Liver (tissue), 3 donors: Measurements from ENCODE around the gene MAPK11.

Experiments
- FOXA1 ChIP-seq: IDR thresholded peaks from 2 replicates; pipeline ENCODE4 v1.6.1; 2016; ENCODE audit warnings: antibody characterized with exemption
- GABPA ChIP-seq, 2 donors: IDR thresholded peaks in 1 of 2; conservative IDR thresholded peaks in 1 of 2; 2 replicates each; pipeline ENCODE4 v1.6.1; 2016; ENCODE audit warnings: antibody characterized with exemption in 2 of 2, mild to moderate bottlenecking in 1 of 2, moderate library complexity in 1 of 2
- JUND ChIP-seq, 2 donors: IDR thresholded peaks; 2 replicates each; pipeline ENCODE4 v1.6.1; 2016; ENCODE audit warnings: antibody characterized with exemption in 2 of 2
- RXRA ChIP-seq, 2 donors: IDR thresholded peaks; 2 replicates each; pipeline ENCODE4 v1.6.1; 2017 to 2018; ENCODE audit warnings: antibody characterized with exemption in 2 of 2, mild to moderate bottlenecking in 1 of 2
- TAF1 ChIP-seq: conservative IDR thresholded peaks from 2 replicates; pipeline ENCODE4 v1.6.1; 2016; ENCODE audit warnings: antibody characterized with exemption, mild to moderate bottlenecking
- TF ChIP-seq, protein P1 (sequence below): fragments of 150-350 bp; IDR thresholded peaks from 2 replicates; pipeline ENCODE4 v1.5.1; 2017; ENCODE audit warnings: improper control_type of control experiment, low read depth, low read length; ENCODE audit not compliant: missing input control
- TF ChIP-seq, protein P2 (sequence below): IDR thresholded peaks from 2 replicates; pipeline ENCODE4 v1.6.1; 2016; ENCODE audit warnings: antibody characterized with exemption, mild to moderate bottlenecking
- TF ChIP-seq, protein P3 (sequence below): IDR thresholded peaks from 2 replicates; pipeline ENCODE4 v1.6.1; 2016; ENCODE audit warnings: antibody characterized with exemption
- TF ChIP-seq, protein P4 (sequence below): IDR thresholded peaks from 2 replicates; pipeline ENCODE4 v1.6.1; 2016; ENCODE audit warnings: antibody characterized with exemption
- donor health status: healthy.
- donor health status: healthy.

DNA sequence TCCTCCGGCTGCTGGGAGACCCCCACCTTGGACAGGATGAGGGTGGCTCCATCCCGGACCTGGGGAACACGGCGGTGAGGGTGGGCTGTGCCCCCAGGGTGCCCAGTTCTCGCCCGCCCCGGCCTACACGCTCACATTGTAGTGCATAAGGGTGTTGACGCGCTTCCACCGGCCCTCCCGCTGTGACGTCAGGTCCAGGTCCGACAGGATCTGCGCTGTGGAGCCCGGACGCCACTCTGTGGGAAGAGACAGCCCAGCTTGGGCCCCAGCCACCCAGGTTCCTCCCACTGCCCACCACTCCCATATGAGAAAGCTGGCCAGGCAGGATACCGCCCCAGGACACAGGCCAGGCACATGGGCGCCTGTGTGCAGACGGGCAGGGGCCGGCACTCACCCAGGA lies 8.3 kb upstream of the MAPK11 start:
- TF ChIP-seq, protein P1, sequence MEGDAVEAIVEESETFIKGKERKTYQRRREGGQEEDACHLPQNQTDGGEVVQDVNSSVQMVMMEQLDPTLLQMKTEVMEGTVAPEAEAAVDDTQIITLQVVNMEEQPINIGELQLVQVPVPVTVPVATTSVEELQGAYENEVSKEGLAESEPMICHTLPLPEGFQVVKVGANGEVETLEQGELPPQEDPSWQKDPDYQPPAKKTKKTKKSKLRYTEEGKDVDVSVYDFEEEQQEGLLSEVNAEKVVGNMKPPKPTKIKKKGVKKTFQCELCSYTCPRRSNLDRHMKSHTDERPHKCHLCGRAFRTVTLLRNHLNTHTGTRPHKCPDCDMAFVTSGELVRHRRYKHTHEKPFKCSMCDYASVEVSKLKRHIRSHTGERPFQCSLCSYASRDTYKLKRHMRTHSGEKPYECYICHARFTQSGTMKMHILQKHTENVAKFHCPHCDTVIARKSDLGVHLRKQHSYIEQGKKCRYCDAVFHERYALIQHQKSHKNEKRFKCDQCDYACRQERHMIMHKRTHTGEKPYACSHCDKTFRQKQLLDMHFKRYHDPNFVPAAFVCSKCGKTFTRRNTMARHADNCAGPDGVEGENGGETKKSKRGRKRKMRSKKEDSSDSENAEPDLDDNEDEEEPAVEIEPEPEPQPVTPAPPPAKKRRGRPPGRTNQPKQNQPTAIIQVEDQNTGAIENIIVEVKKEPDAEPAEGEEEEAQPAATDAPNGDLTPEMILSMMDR = no peak
- TF ChIP-seq, protein P2, sequence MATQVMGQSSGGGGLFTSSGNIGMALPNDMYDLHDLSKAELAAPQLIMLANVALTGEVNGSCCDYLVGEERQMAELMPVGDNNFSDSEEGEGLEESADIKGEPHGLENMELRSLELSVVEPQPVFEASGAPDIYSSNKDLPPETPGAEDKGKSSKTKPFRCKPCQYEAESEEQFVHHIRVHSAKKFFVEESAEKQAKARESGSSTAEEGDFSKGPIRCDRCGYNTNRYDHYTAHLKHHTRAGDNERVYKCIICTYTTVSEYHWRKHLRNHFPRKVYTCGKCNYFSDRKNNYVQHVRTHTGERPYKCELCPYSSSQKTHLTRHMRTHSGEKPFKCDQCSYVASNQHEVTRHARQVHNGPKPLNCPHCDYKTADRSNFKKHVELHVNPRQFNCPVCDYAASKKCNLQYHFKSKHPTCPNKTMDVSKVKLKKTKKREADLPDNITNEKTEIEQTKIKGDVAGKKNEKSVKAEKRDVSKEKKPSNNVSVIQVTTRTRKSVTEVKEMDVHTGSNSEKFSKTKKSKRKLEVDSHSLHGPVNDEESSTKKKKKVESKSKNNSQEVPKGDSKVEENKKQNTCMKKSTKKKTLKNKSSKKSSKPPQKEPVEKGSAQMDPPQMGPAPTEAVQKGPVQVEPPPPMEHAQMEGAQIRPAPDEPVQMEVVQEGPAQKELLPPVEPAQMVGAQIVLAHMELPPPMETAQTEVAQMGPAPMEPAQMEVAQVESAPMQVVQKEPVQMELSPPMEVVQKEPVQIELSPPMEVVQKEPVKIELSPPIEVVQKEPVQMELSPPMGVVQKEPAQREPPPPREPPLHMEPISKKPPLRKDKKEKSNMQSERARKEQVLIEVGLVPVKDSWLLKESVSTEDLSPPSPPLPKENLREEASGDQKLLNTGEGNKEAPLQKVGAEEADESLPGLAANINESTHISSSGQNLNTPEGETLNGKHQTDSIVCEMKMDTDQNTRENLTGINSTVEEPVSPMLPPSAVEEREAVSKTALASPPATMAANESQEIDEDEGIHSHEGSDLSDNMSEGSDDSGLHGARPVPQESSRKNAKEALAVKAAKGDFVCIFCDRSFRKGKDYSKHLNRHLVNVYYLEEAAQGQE = no peak
- TF ChIP-seq TAF1 (no peak), GABPA (IDR thresholded peaks at IDR 0.05 in 1 of 2, conservative IDR thresholded peaks at IDR 0.05 in 1 of 2) (no peak), FOXA1 (no peak), JUND (IDR thresholded peaks at IDR 0.05) (no peak), RXRA (IDR thresholded peaks at IDR 0.05) (no peak)
- TF ChIP-seq, protein P3, sequence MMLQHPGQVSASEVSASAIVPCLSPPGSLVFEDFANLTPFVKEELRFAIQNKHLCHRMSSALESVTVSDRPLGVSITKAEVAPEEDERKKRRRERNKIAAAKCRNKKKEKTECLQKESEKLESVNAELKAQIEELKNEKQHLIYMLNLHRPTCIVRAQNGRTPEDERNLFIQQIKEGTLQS = no peak
- TF ChIP-seq, protein P4, sequence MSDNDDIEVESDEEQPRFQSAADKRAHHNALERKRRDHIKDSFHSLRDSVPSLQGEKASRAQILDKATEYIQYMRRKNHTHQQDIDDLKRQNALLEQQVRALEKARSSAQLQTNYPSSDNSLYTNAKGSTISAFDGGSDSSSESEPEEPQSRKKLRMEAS = no peak
